Kidney capillary endothelial cell (primary cell): ENCODE data around the gene NUF2.

Experiments
- DNase-seq: peaks from one replicate; pipeline ENCODE4 v3.0.0-alpha.2; 2018; ENCODE audit warnings: low spot score

Gene NUF2

DNA sequence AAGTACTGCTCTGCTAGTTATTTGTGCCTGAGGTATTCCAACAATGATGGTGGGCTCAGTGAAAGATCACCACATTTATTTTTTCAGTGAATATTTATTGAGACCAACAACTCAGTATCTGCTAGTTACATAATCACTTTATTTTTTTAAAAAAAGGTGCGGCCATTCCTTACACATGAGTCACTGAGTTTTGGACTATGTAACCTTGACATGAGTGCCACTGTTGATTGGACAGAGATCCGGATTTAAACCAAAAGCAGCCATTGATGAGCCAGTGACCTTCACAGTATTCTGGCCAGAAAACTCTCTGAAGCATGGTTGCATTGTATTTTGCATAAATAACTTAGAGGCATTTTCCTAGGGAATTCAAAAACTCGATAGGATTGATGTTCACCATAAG is 79.5 kb downstream of the NUF2 start:
- no peak for DNase-seq
